ENCODE results near the gene PROSER3. TPM values are rescaled to one million over a fixed set of nuclear protein-coding genes. Genes with fewer than 3 reads are reported as not detected.
A peak's percentile ranks its signal among the peaks of the same experiment; 100 is the strongest.

PROSER3 gene
- total and polyA plus RNA-seq, 9 of the 15 experiments (the other 6 are each of a cell fraction or from before 2014, with no cell fraction given): 1.0 to 39.5 (median 5.1) TPM

- Histone ChIP-seq H2AFZ (ENCODE audit: low read depth, low read length) (no peak overlapping the region), H3K9me1 (ENCODE audit: control insufficient read depth, insufficient read depth, low read length) (no peaks in the 10 kb centered on the region), H3K27me3 (ENCODE audit: control insufficient read depth in 2 of 2, insufficient read depth in 2 of 2, low read length in 2 of 2) (no peaks in the 10 kb centered on the region), H3K4me3 (no peak overlapping the region), H3K36me3 (ENCODE audit: control insufficient read depth, insufficient read depth, low read length) (peaks cover 95% of the 10 kb centered on the region; the same call in 2 of the 3 replicates), H4K20me1 (replicated peaks; ENCODE audit: control insufficient read depth, insufficient read depth, low read length) (0 out of 2 replicates have a peak, but pooled peaks cover 2% of the 10 kb centered on the region), H3K4me1 (replicated peaks in 1 of 2; ENCODE audit: control insufficient read depth in 2 of 2, insufficient read depth in 2 of 2, low read length in 2 of 2) (peaks cover 0 to 18% of the 10 kb centered on the region in 2 experiments; a peak in 2 of 5 replicates), H3K4me2 (ENCODE audit: insufficient read depth, low read length) (no peak overlapping the region), H3K27ac (ENCODE audit: extremely low read depth, low read depth, low read length) (no peak overlapping the region), H3K79me2 (ENCODE audit: control insufficient read depth, insufficient read depth, low read length) (peaks cover 17% of the 10 kb centered on the region), H3K9me3 (replicated peaks; ENCODE audit: control insufficient read depth, insufficient read depth, low read depth, low read length) (no peaks in the 10 kb centered on the region), H3K9ac (ENCODE audit: insufficient read depth in 1 of 2, low read depth in 2 of 2, low read length in 2 of 2) (no peak overlapping the region; a peak in 1 of 4 replicates)
- intact Hi-C loops (cut with micrococcal nuclease) (no loop called here), in situ Hi-C loops (cut with MboI) (no loop called here)
- FAIRE-seq: no peak
- no peak for DNase-seq (ENCODE audit: extremely low read depth in 1 of 4, low spot score in 3 of 4)
- WGBS (ENCODE audit: insufficient coverage, low coverage, missing lambda C conversion rate): 97% methylated on average over 9 of the region's 12 CpGs
- ChIA-PET CTCF (ENCODE audit: low intra/inter-chr PET ratio) (no interaction called here), POLR2A (interaction anchor here (0.6 to 3.2 kb wide), 4 partner anchors 13 to 214 kb away, joined by 3 to 19 read pairs (median 8); partner anchors contain the start of genes PSENEN and U2AF1L4)
- no peak for TF ChIP-seq ZNF551 (CRISPR knock-in tag; IDR thresholded peaks at IDR 0.05)
- TF ChIP-seq GATAD2A (IDR thresholded peaks at IDR 0.05): no peak
- no peak for TF ChIP-seq RBM22 (IDR thresholded peaks at IDR 0.05; ENCODE audit: low read depth, low read length, poor library complexity, severe bottlenecking)
- TF ChIP-seq KDM2B (CRISPR knock-in tag; IDR thresholded peaks at IDR 0.05): no peak
- TF ChIP-seq POLR2G (IDR thresholded peaks at IDR 0.05; ENCODE audit: low read depth, low read length): 0 out of 2 replicates have a peak, but pooled peaks have one; percentile 38
- ATAC-seq: no peak
- no TSS peak for BruUV-seq (replicated peaks)
Measured at GRCh38 chr19:35724560-35724959, 33.4 kb upstream of the PROSER3 start.

All from K562 (cell line).